Osteoblast (primary cell): Measurements from ENCODE around the gene IPO13. TPM values are rescaled to one million over a fixed set of nuclear protein-coding genes. Genes with fewer than 3 reads are reported as not detected.
A peak's percentile ranks its signal among the peaks of the same experiment; 100 is the strongest.

Experiments
- DNase-seq: peaks from one replicate; pipeline ENCODE4 v3.0.0; 2011; ENCODE audit warnings: low spot score, mixed read lengths; ENCODE audit not compliant: insufficient read length; ENCODE audit errors: missing footprints
- H2AFZ ChIP-seq: 2 replicates; pipeline ENCODE4 v1.6.0; 2011; ENCODE audit warnings: mild to moderate bottlenecking, low read length
- H3K27ac ChIP-seq: 2 replicates; pipeline ENCODE4 v1.5.1; 2011; ENCODE audit warnings: mild to moderate bottlenecking, low read depth, low read length, moderate library complexity
- H3K27me3 ChIP-seq: 2 replicates; pipeline ENCODE4 v1.6.0; 2012; ENCODE audit warnings: mild to moderate bottlenecking, control low read depth, inconsistent platforms, low read length, moderate library complexity; ENCODE audit not compliant: insufficient read depth
- H3K36me3 ChIP-seq: 2 replicates; pipeline ENCODE4 v1.5.1; 2011; ENCODE audit warnings: mild to moderate bottlenecking, low read length, control low read depth, moderate library complexity; ENCODE audit not compliant: insufficient read depth
- H3K4me1 ChIP-seq: 2 replicates; pipeline ENCODE4 v1.5.1; 2011; ENCODE audit warnings: mild to moderate bottlenecking, low read length, control low read depth, moderate library complexity; ENCODE audit not compliant: insufficient read depth
- H3K4me2 ChIP-seq: 2 replicates; pipeline ENCODE4 v1.6.0; 2011; ENCODE audit warnings: mild to moderate bottlenecking, low read length; ENCODE audit not compliant: insufficient read depth
- H3K4me3 ChIP-seq: fragments of 200-600 bp; sonication (generic); 3 replicates; pipeline ENCODE4 v1.5.1; 2012; ENCODE audit warnings: mild to moderate bottlenecking, low read length, inconsistent platforms; ENCODE audit not compliant: insufficient read depth
- H3K79me2 ChIP-seq: 2 replicates; pipeline ENCODE4 v1.6.0; 2012; ENCODE audit warnings: mild to moderate bottlenecking, low read length, control low read depth, inconsistent platforms; ENCODE audit not compliant: insufficient read depth
- H3K9me3 ChIP-seq: 2 replicates; pipeline ENCODE4 v1.5.1; 2011; ENCODE audit warnings: low read depth, low read length, control low read depth
- H4K20me1 ChIP-seq: 2 replicates; pipeline ENCODE4 v1.6.0; 2012; ENCODE audit warnings: mild to moderate bottlenecking, low read length, control low read depth; ENCODE audit not compliant: insufficient read depth
- CTCF ChIP-seq: IDR thresholded peaks from 2 replicates; pipeline ENCODE4 v1.5.1; 2011; ENCODE audit warnings: mild to moderate bottlenecking, low read depth, low read length, moderate library complexity; ENCODE audit errors: extremely low read depth
- total RNA-seq: library from RNA; depleted of rRNA; stranded (reverse); fragments of >200 nt; gene quantifications from 2 replicates; pipeline ENCODE4 v1.2.3, GENCODE V29; 2012

The IPO13 gene
- total RNA-seq, 1 donor: 20.6 TPM

DNA sequence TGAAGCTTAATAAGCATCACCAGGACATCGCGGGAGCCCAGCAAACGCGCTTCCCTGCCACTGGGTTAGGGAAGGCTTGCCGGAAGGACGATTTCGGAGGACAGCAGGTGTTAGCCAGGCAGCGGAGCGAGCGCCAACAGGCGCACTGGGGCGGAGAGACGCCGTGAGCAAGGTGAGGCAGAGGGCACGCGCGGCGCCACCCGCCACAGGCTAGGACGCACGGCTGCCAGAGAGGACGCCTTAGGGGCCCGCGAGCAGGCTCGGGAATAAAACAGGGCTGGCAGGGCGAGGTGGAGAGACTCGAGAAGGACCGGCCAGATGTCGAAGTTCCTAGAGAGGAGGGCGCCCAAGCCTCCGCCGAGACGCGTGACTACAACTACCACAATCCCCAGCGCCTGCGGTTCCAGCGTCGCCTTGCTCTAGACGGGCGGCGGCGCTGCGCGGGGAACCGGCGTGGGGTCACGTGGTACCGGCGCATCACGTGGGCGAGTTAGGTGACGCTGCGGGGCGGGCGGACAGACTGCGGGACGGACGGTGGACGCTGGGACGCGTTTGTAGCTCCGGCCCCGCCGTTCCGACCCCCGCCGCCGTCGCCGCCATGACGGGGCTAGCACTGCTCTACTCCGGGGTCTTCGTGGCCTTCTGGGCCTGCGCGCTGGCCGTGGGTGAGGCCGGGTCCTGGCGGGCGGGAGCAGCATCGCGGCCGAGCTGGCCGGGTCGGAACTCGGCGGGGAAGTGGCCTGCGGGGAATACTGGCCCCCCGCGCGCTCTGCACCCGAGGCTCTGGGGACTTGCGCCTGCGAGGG, 27.9 kb downstream of the IPO13 start, which contains the start of gene ATP6V0B:
ATP6V0B (plus strand) TSS at position 518 of the 806 bp plus-strand sequence; CDS start at position 599, 81 bp downstream.
- peaks cover 33% of the 10 kb centered on the region for H3K36me3 ChIP-seq
- peak within 1 kb of the TSS; percentile 96 for H3K4me2 ChIP-seq
- peak within 1 kb of the TSS; percentile 93 for H2AFZ ChIP-seq
- peaks cover 27% of the 10 kb centered on the region for H4K20me1 ChIP-seq
- peak; percentile 100 for DNase-seq
- peak within 1 kb of the TSS; percentile 79 for H3K27ac ChIP-seq
- H3K79me2 ChIP-seq: peaks cover 62% of the 10 kb centered on the region
- H3K4me1 ChIP-seq: peaks cover 42% of the 10 kb centered on the region
- no peaks in the 10 kb centered on the region for H3K27me3 ChIP-seq
- H3K9me3 ChIP-seq: no peaks in the 10 kb centered on the region
- no peak for TF ChIP-seq CTCF
- peak within 1 kb of the TSS; percentile 94 for H3K4me3 ChIP-seq

GRCh38 chr1:43975249-43975961, 28.7 kb downstream of the IPO13 start:
- H3K36me3 ChIP-seq: peaks cover 33% of the 10 kb centered on the region
- H3K4me1 ChIP-seq: peaks cover 46% of the 10 kb centered on the region
- peak; percentile 94 for DNase-seq
- H3K4me3 ChIP-seq: peak overlapping the region; percentile 94
- H3K4me2 ChIP-seq: peak overlapping the region; percentile 96
- no peak for TF ChIP-seq CTCF
- H3K79me2 ChIP-seq: peaks cover 65% of the 10 kb centered on the region
- peak overlapping the region; percentile 93 for H2AFZ ChIP-seq
- no peaks in the 10 kb centered on the region for H3K9me3 ChIP-seq
- H4K20me1 ChIP-seq: peaks cover 28% of the 10 kb centered on the region
- H3K27me3 ChIP-seq: no peaks in the 10 kb centered on the region
- peak overlapping the region; percentile 79 for H3K27ac ChIP-seq

GRCh38 chr1:43976045-43976444, 29.3 kb downstream of the IPO13 start:
- Histone ChIP-seq H3K4me3 (peak overlapping the region; percentile 94), H3K4me1 (peaks cover 44% of the 10 kb centered on the region), H3K27ac (peak overlapping the region; percentile 79), H2AFZ (no peak overlapping the region), H3K4me2 (peak overlapping the region; percentile 96), H3K36me3 (peaks cover 33% of the 10 kb centered on the region), H3K27me3 (no peaks in the 10 kb centered on the region), H3K9me3 (no peaks in the 10 kb centered on the region), H4K20me1 (peaks cover 34% of the 10 kb centered on the region), H3K79me2 (peaks cover 65% of the 10 kb centered on the region)
- DNase-seq: peak; percentile 87
- no peak for TF ChIP-seq CTCF

DNA sequence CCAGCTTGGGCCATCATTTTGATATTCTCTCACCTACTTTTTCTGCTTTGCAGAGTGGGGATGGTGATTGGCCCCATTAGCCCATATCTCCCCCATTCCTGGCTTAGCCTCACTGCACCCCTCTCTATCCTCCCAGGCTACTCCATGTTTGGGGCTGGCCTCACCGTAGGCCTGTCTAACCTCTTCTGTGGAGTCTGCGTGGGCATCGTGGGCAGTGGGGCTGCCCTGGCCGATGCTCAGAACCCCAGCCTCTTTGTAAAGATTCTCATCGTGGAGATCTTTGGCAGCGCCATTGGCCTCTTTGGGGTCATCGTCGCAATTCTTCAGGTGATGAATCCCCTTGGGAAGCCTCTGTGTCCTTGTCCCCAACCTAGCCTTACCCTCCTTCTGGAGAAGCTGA, 30.1 kb downstream of the IPO13 start:
- Histone ChIP-seq H4K20me1 (peaks cover 42% of the 10 kb centered on the region), H3K9me3 (no peaks in the 10 kb centered on the region), H3K4me1 (peaks cover 44% of the 10 kb centered on the region), H3K79me2 (peaks cover 66% of the 10 kb centered on the region), H3K27me3 (no peaks in the 10 kb centered on the region), H3K27ac (no peak overlapping the region), H3K4me3 (no peak overlapping the region), H2AFZ (no peak overlapping the region), H3K36me3 (peaks cover 32% of the 10 kb centered on the region), H3K4me2 (peak overlapping the region; percentile 96)
- TF ChIP-seq CTCF: no peak
- DNase-seq: peak; percentile 63
